Calu3 (cell line): ENCODE results near the gene CEP128. TPM values are rescaled to one million over a fixed set of nuclear protein-coding genes. Genes with fewer than 3 reads are reported as not detected.

Experiments used
- BruUV-seq: library from RNA; stranded (reverse); fragments of 400-500 nt; replicated peaks from 2 replicates; lab custom pipeline; 2021; lab: Mats Ljungman, UMichigan
- CTCF ChIA-PET: fragments of 300-600 bp; sonication (Branson Sonifier 250); formaldehyde crosslinking; loops from one replicate; lab custom pipeline; 2022; ENCODE audit warnings: antibody characterized with exemption; lab: Charles Lee
- DNase-seq: peaks from one replicate; pipeline ENCODE4 v3.0.0; 2022
- H3K27ac Mint-ChIP-seq: one replicate; pipeline ENCODE4 v1.8.0; 2022; ENCODE audit warnings: mixed read lengths; ENCODE audit not compliant: unreplicated experiment
- H3K27me3 Mint-ChIP-seq: one replicate; pipeline ENCODE4 v1.8.0; 2022; ENCODE audit warnings: mixed read lengths; ENCODE audit not compliant: unreplicated experiment
- H3K36me3 Mint-ChIP-seq: one replicate; pipeline ENCODE4 v1.8.0; 2022; ENCODE audit warnings: mild to moderate bottlenecking, moderate library complexity, mixed read lengths; ENCODE audit not compliant: insufficient read depth, unreplicated experiment
- H3K4me1 Mint-ChIP-seq: one replicate; pipeline ENCODE4 v1.8.0; 2022; ENCODE audit warnings: mild to moderate bottlenecking, low read depth, mixed read lengths; ENCODE audit not compliant: unreplicated experiment
- H3K4me3 Mint-ChIP-seq: one replicate; pipeline ENCODE4 v1.8.0; 2022; ENCODE audit warnings: mild to moderate bottlenecking, low read depth, moderate library complexity, mixed read lengths; ENCODE audit not compliant: unreplicated experiment
- H3K9me3 Mint-ChIP-seq: one replicate; pipeline ENCODE4 v1.8.0; 2022; ENCODE audit warnings: low read depth, mixed read lengths; ENCODE audit not compliant: unreplicated experiment
- CTCF ChIP-seq: fragments of 200-600 bp; IDR thresholded peaks from one replicate; pipeline ENCODE4 v1.8.0; 2022; ENCODE audit warnings: antibody characterized with exemption; ENCODE audit not compliant: unreplicated experiment
- intact Hi-C: fragments of 100-400 bp; cut with micrococcal nuclease; formaldehyde crosslinking; loops from one replicate; pipeline ENCODE4 v1.10.0; 2022; ENCODE audit not compliant: unreplicated experiment
- total RNA-seq: library from RNA; stranded (reverse); gene quantifications from 2 replicates; pipeline ENCODE4 v1.2.3, GENCODE V29; 2022

The CEP128 gene
- total RNA-seq, 1 experiment from 2014 or later: 22.9 TPM

- Mint-ChIP-seq H3K36me3 (no peaks in the 10 kb centered on the region), H3K4me1 (no peaks in the 10 kb centered on the region), H3K27me3 (no peaks in the 10 kb centered on the region), H3K4me3 (no peak overlapping the region), H3K27ac (no peak overlapping the region), H3K9me3 (no peaks in the 10 kb centered on the region)
- no peak for TF ChIP-seq CTCF
- no TSS peak for BruUV-seq
- intact Hi-C loops: no loop called here
- no peak for DNase-seq
- CTCF ChIA-PET: no interaction called here
Measured at GRCh38 chr14:80762641-80763228, 178.8 kb downstream of the CEP128 start.

GRCh38 chr14:80754696-80755095 is 186.8 kb downstream of the CEP128 start:
- no peak for DNase-seq

GRCh38 chr14:80751285-80751684 is 190.3 kb downstream of the CEP128 start:
- Mint-ChIP-seq H3K27me3 (no peaks in the 10 kb centered on the region), H3K9me3 (no peaks in the 10 kb centered on the region), H3K27ac (no peak overlapping the region), H3K4me3 (no peak overlapping the region), H3K4me1 (no peaks in the 10 kb centered on the region), H3K36me3 (no peaks in the 10 kb centered on the region)
- BruUV-seq: no TSS peak
- no peak for TF ChIP-seq CTCF
- CTCF ChIA-PET: no interaction called here
- no peak for DNase-seq
- intact Hi-C loops: no loop called here

More at GRCh38 chr14:80754696-80755095, 186.8 kb downstream of the CEP128 start:
- no peak overlapping the region for H3K27ac Mint-ChIP-seq
- CTCF ChIA-PET: no interaction called here
- H3K9me3 Mint-ChIP-seq: no peaks in the 10 kb centered on the region
- TF ChIP-seq CTCF: no peak
- BruUV-seq: no TSS peak
- no peaks in the 10 kb centered on the region for H3K4me1 Mint-ChIP-seq
- no peak overlapping the region for H3K4me3 Mint-ChIP-seq
- H3K36me3 Mint-ChIP-seq: no peaks in the 10 kb centered on the region
- intact Hi-C loops: no loop called here
- H3K27me3 Mint-ChIP-seq: no peaks in the 10 kb centered on the region

- no peak for DNase-seq
- Mint-ChIP-seq H3K4me3 (no peak overlapping the region), H3K27ac (no peak overlapping the region), H3K36me3 (no peaks in the 10 kb centered on the region), H3K27me3 (no peaks in the 10 kb centered on the region), H3K9me3 (no peaks in the 10 kb centered on the region), H3K4me1 (no peaks in the 10 kb centered on the region)
- no peak for TF ChIP-seq CTCF
- intact Hi-C loops: no loop called here
- CTCF ChIA-PET: no interaction called here
- BruUV-seq: no TSS peak
Measured at GRCh38 chr14:80726211-80726610, 215.3 kb downstream of the CEP128 start.
